Measurements from ENCODE around the gene FCAR.
A peak's percentile ranks its signal among the peaks of the same experiment; 100 is the strongest.
"Not testable (repeated sequence)": the region's sequence is repeated elsewhere in the genome, so short reads cannot be mapped to it uniquely, and the experiment has no call there.

FCAR gene

DNA sequence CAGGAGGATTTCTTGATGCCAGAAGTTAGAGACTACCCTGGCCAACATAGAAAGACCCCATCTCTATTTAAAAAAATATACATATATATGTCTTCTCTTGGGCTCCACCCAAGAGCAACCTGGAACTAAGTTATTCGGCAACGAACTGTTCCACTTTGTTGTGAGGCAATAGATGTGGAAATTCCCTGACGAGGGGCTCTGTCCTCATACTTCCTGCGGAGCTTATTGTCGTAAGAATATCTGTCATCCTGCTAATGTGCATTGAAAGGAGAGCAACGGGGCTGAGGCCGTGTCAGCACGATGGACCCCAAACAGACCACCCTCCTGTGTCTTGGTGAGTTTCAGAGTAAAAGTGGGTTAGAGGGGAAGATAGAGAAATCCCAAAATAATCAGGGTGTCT, at the start of gene FCAR:
FCAR (plus strand) TSS at position 246 of the 400 bp plus-strand sequence; CDS start at position 301, 55 bp downstream.
- H3K27ac ChIP-seq, result 0 out of 2 replicates have a peak within 1 kb of the TSS, but pooled peaks have one; percentile 3
- TF ChIP-seq, protein P1, sequence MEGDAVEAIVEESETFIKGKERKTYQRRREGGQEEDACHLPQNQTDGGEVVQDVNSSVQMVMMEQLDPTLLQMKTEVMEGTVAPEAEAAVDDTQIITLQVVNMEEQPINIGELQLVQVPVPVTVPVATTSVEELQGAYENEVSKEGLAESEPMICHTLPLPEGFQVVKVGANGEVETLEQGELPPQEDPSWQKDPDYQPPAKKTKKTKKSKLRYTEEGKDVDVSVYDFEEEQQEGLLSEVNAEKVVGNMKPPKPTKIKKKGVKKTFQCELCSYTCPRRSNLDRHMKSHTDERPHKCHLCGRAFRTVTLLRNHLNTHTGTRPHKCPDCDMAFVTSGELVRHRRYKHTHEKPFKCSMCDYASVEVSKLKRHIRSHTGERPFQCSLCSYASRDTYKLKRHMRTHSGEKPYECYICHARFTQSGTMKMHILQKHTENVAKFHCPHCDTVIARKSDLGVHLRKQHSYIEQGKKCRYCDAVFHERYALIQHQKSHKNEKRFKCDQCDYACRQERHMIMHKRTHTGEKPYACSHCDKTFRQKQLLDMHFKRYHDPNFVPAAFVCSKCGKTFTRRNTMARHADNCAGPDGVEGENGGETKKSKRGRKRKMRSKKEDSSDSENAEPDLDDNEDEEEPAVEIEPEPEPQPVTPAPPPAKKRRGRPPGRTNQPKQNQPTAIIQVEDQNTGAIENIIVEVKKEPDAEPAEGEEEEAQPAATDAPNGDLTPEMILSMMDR (conservative IDR thresholded peaks at IDR 0.05), result no peak

DNA sequence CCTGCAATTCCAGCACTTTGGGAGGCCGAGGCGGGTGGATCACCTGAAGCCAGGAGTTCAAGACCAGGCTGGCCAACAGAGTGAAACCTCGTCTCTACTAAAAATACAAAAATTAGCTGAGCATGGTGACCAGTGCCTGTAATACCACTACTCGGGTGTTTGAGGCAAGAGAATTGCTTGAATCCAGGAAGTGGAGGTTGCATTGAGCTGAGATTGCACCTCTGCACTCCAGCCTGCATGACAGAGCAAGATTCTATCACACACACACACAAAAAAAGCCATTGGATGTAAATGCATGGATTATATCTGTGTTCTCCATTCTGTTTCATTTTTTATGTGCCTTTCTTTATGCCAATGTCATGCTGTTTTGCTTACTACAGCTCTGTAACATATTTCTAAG, 49.6 kb upstream of the FCAR start:
- H3K27ac ChIP-seq, result not testable (repeated sequence)

DNA sequence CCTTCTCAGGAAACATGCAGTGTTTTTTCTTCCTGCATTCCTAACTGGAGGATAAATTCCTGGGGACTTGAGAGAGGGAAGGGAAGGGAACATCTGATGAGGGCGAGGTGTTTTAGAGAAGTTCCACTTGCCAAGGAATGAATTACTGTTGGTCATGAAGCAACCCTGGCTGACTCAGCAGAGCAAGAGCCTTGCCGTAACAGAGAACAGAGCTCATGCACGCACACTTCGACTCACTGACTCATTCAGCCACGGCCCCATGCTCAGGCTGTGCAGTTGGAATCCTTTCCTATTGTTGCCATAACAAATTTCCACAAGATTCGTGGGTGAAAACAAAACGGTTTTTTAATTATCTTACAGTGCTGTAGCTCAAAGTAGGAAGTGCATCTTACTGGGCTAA, 48.7 kb upstream of the FCAR start:
- H3K27ac ChIP-seq, result not testable (repeated sequence)

GRCh38 chr19:54828064-54828463, 46.0 kb upstream of the FCAR start:
- H3K27ac ChIP-seq, result peak overlapping the region; percentile 26; the same call in 1 of the 2 replicates

GRCh38 chr19:54832496-54832895, 41.5 kb upstream of the FCAR start, which contains the start of gene KIR2DS4:
TSS of gene KIR2DS4 (plus strand) at chr19:54832676.
- not testable (repeated sequence) for H3K27ac ChIP-seq

GRCh38 chr19:54835126-54835525, 38.9 kb upstream of the FCAR start:
- H3K27ac ChIP-seq, result not testable (repeated sequence)

GRCh38 chr19:54837522-54837921, 36.5 kb upstream of the FCAR start:
- H3K27ac ChIP-seq, result not testable (repeated sequence)

DNA sequence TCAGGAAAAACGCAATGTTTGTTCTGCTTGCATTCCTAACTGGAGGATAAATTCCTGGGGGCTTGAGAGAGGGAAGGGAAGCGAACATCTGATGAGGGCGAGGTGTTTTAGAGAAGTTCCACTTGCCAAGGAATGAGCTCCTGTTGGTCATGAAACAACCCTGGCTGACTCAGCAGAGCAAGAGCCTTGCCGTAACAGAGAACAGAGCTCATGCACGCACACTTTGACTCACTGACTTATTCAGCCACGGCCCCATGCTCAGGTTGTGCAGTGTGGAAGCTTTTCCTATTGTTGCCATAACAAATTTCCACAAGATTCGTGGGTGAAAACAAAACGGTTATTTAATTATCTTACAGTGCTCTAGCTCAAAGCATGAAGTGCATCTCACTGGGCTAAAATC, 30.9 kb upstream of the FCAR start:
- H3K27ac ChIP-seq, result not testable (repeated sequence)

GRCh38 chr19:54850061-54850640, 23.9 kb upstream of the FCAR start, which contains the start of gene KIR3DL2:
TSS of gene KIR3DL2 (plus strand) at chr19:54850443. CDS start at chr19:54850476, 33 bp downstream.
- not testable (repeated sequence) for H3K27ac ChIP-seq

GRCh38 chr19:54850930-54851329, 23.1 kb upstream of the FCAR start:
- TF ChIP-seq, protein P1 (conservative IDR thresholded peaks at IDR 0.05), result no peak
- no peak overlapping the region for H3K27ac ChIP-seq

DNA sequence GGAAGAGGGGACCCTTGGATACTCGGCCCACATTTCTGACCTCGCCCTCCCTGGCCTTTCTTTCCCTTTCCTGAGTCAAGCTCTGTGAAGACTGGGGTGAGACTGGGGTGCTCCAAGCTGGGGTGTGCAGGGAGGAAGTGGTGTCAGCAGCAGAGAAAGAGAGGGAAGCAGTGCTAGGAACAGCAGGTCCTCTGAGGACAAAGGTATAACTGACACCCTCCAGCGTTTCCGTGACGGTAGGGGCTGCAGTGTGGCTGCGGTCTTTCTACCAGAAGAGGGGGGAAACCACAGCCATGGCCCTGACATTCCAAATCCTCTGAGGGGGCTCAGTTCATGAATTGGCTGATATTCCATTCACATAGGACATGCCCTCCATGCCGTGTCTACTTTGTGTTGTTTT, 22.7 kb upstream of the FCAR start:
- TF ChIP-seq, protein P1 (conservative IDR thresholded peaks at IDR 0.05), result no peak
- no peak overlapping the region for H3K27ac ChIP-seq

DNA sequence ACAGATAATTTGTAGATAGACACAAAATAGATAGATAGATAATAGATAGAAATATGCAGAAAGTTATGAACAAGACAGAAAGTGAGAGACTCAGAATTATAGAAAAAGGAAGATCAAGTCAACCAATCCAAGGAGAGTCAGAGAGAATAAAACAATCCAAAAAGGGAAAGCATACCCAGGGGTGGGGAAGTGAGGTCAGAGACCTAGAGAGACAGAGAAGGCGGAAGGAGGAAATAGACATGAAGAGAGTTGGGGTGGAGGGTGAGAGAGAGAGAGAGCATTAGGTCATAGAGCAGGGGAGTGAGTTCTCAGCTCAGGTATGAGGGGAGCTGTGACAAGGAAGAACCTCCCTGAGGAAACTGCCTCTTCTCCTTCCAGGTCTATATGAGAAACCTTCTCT, 18.8 kb upstream of the FCAR start:
- not testable (repeated sequence) for H3K27ac ChIP-seq

DNA sequence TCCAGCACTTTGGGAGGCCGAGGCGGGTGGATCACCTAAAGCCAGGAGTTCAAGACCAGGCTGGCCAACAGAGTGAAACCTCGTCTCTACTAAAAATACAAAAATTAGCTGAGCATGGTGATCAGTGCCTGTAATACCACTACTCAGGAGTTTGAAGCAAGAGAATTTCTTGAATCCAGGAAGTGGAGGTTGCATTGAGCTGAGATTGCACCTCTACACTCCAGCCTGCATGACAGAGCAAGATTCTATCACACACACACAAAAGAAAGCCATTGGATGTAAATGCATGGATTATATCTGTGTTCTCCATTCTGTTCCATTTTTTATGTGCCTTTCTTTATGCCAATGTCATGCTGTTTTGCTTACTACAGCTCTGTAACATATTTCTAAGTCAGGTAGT, 15.6 kb upstream of the FCAR start:
- not testable (repeated sequence) for H3K27ac ChIP-seq

DNA sequence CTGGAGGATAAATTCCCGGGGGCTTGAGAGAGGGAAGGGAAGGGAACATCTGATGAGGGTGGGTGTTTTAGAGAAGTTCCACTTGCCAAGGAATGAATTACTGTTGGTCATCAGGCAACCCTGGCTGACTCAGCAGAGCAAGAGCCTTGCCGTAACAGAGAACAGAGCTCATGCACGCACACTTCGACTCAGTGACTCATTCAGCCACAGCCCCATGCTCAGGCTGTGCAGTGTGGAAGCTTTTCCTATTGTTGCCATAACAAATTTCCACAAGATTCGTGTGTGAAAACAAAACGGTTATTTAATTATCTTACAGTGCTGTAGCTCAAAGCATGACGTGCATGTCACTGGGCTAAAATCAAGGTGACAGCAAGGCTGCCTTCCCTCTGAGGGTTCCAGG, 14.6 kb upstream of the FCAR start:
- not testable (repeated sequence) for H3K27ac ChIP-seq

DNA sequence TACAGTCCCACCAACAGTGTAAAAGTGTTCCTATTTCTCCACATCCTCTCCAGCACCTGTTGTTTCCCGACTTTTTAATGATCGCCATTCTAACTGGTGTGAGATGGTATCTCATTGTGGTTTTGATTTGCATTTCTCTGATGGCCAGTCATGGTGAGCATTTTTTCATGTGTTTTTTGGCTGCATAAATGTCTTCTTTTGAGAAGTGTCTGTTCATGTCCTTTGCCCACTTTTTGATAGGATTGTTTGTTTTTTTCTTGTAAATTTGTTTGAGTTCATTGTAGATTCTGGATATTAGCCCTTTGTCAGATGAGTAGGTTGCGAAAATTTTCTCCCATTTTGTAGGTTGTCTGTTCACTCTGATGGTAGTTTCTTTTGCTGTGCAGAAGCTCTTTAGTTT, 10.6 kb upstream of the FCAR start:
- H3K27ac ChIP-seq, result not testable (repeated sequence)

Data from VCaP (cell line).